Activated T-cell treated with anti-CD3 and anti-CD28 coated beads for 48 hours (primary cell): ENCODE data around the gene EXO1.
"Not testable (repeated sequence)": the region's sequence is repeated elsewhere in the genome, so short reads cannot be mapped to it uniquely, and the experiment has no call there.

ENCODE experiments used
- DNase-seq: peaks from one replicate; pipeline ENCODE4 v3.0.0-alpha.2; 2020; ENCODE audit warnings: low read depth

Gene EXO1

DNA sequence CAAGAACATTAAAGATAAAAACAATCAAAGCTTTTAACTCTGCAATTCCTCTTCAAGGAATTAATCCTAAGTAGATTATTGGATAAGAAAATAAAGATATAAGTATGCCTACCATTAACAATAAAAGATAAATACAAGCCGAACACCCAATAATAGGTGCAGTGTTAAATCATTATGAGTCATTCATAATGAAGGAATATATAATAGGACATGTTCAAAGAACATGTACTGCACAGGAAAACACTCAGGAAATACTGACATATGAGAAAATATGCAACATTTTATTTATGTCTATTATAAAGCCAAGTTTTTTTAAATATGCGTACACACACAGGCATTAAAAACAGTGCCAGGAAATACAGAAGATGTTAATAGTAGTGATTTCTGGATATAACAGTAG is 11.1 kb upstream of the EXO1 start:
- DNase-seq = no peak

DNA sequence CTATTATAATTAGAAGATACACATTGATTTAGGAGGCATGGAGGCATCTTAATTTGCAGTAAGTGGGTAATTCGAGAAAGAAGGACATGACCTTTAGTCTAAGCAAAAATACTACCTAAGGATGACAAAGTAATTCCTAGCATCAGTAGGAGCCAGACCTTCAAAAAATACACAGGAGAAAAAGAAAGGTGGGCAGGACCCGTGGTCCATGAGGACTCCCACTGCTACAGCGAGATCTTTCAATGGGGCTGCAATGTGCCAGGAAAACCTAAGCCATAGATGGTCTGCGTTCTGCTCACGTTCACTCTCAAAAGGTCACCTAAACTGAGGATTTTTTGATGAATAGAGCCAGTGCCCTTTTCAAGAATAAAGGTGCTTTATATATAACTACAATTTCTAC is 10.6 kb upstream of the EXO1 start:
- DNase-seq = no peak

GRCh38 chr1:241837901-241838300 is 10.1 kb upstream of the EXO1 start:
- DNase-seq = no peak

DNA sequence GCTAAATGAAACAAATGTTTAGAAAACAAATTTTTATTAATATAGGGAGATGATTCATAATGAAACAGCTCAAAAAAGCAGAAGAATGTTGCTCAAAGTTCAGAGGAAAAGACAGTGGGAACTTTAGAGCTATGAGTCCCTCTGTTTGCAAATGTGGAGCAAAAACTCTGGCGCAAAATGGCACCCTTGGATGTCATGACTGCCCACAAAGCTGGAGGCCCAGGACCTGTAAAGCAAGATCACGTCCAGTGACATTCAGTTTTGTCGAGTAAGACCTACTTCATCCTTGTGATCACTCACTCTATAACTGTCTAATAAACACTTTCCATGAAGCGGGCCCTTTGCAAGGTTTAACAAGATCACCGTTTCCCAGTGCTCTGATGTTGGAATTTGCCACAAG is 9.1 kb upstream of the EXO1 start:
- no peak for DNase-seq

- DNase-seq = no peak
These were observed 8.5 kb upstream of the EXO1 start for GRCh38 chr1:241839369-241839979.

- DNase-seq = no peak
These were observed 7.8 kb upstream of the EXO1 start for GRCh38 chr1:241840164-241840563.

GRCh38 chr1:241841691-241842090 is 6.3 kb upstream of the EXO1 start:
- no peak for DNase-seq

GRCh38 chr1:241842565-241842964 is 5.4 kb upstream of the EXO1 start:
- DNase-seq = no peak

DNA sequence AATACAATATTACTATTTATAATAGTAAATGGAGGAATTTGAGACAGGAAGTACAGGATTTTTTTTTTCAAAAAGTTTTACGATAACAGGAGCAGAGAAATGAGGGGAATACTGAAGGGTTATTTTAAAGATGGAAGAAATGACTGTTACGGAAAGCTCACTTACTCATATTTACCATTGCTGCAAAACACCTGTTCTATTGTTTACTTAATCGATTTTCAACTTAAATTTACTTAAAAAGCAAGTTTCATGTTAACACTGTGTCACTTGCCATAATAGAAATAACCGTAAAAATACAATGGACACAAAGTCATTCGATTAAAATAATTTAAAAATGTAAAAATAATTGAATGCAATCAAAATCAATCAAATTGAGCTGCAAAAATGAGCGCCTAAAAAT is 3.4 kb upstream of the EXO1 start:
- no peak for DNase-seq

GRCh38 chr1:241846375-241846774 is 1.6 kb upstream of the EXO1 start:
- DNase-seq = no peak

GRCh38 chr1:241846862-241847539 is 1.0 kb upstream of the EXO1 start:
- no peak for DNase-seq

DNA sequence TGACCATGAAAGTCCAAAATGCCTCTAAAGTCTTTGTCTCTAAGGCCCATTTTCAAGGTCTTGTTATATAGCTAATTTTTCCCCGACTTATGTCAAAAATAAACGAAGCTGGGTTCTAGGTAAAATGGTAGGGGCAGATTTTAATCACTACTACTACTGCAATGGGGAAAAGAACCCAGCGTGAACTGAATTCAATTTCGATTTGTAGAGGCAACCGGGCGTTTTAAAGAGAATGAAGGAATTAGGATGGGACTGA is 536 bp upstream of the EXO1 start:
- DNase-seq = no peak

DNA sequence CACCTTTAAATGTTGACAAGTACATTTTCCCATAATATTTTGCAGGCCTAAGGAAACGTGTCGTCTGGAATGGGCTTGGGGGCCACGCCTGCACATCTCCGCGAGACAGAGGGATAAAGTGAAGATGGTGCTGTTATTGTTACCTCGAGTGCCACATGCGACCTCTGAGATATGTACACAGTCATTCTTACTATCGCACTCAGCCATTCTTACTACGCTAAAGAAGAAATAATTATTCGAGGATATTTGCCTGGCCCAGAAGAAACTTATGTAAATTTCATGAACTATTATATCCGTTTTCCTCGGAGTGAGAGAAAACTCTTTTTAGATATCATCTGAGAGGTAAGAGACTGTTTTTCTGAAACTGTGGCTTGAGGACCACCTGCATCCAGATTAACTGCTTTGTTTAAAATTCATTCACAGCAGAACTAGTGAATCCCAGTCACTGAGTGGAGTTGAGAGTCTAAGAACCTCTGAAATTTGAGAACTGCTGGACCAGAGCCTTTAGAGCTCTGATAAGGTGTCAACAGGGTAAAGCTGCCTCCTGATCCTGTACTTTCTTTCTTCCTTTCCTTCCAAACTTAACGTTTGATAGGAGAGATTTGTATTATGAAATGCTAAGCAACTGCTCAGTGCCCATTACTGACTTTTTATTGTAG is 811 bp downstream of the EXO1 start:
- DNase-seq = no peak

DNA sequence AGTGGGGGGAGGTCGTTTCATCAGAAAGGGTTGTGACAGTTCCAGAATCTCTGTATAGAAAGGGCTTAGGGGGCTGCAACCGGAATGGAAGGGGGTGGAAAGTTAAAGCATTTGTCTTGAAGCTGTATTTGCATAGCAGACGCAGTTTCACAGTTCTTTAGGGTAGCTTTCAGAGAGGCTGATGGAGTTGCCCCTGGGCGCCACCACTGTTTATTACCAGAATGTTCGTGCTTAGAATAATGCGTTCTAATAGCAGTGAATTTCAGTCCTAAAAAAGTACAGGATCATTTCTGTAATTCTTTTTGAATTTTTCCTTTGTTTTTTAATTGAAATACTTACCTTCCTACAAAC is 1.3 kb downstream of the EXO1 start:
- no peak for DNase-seq

DNA sequence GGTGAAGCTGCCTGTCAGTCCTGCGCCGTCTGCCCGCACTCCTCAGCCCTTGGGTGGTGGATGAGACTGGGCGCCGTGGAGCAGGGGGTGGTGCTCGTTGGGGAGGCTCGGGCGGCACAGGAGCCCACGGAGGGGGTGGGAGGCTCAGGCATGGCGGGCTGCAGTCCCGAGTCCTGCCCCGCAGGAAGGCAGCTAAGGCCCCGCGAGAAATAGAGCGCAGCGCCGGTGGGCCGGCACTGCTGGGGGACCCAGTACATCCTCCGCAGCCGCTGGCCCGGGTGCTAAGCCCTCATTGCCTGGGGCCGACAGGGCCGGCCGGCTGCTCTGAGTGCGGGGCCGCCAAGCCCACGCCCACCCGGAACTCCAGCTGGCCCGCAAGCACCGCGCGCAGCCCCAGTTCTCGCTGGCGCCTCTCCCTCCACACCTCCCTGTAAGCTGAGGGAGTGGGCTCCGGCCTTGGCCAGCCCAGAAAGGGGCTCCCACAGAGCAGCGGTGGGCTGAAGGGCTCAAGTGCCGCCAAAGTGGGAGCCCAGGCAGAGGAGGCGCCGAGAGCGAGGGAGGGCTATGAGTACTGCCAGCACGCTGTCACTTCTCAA is 7.6 kb downstream of the EXO1 start:
- DNase-seq = not testable (repeated sequence)

DNA sequence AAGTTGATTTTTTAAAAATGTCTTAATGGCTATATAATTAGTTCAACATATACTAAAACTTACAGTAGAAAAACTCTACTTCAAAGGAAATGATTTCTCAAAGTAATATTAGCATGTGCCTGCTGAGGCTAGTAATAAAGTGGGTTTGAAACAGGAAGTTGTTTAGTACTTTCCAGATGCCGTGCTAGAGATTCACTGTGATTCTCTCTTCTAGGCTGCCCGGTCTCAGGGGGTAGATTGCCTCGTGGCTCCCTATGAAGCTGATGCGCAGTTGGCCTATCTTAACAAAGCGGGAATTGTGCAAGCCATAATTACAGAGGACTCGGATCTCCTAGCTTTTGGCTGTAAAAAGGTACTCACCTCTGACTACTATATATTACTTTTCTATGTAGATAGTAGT is 9.1 kb downstream of the EXO1 start:
- no peak for DNase-seq

- no peak for DNase-seq
These were observed 12.9 kb downstream of the EXO1 start for GRCh38 chr1:241860922-241861321.

DNA sequence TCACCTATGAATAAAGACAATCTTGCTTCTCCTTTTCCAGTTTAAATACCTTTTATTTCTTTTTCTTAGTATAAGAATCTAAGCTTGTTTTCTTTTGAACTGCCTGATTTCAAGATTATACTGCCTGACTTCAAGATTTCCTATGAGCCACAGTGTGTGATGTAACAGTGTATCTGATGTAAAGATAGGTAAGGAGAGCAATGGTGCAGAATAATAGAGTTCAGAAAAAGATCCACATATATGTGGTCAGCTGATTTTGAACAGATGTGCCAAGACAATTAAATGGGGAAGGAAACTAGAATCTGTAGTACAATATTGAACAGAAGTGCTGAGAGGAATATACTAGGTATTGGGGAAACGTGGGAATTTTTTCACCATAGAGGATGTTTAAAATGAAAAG is 21.0 kb downstream of the EXO1 start:
- no peak for DNase-seq

DNA sequence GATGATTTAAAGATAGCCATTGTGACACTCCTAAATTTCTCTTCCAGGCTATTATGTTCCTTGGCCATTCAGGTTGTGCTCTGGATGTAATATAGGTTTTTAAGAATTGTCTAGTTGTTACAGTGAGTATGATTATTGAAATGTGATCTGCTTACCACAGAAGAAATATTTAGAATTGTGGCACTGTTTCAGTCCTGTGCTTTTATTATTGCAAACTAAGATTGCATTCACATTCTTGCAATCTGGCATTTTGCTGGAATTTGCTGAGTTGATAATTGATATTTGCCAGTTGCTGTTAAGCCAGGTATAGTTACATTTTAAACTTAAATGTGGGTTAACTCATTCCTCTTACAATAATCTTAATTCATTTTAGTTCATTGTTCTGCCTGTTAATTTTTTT is 22.3 kb downstream of the EXO1 start:
- no peak for DNase-seq

DNA sequence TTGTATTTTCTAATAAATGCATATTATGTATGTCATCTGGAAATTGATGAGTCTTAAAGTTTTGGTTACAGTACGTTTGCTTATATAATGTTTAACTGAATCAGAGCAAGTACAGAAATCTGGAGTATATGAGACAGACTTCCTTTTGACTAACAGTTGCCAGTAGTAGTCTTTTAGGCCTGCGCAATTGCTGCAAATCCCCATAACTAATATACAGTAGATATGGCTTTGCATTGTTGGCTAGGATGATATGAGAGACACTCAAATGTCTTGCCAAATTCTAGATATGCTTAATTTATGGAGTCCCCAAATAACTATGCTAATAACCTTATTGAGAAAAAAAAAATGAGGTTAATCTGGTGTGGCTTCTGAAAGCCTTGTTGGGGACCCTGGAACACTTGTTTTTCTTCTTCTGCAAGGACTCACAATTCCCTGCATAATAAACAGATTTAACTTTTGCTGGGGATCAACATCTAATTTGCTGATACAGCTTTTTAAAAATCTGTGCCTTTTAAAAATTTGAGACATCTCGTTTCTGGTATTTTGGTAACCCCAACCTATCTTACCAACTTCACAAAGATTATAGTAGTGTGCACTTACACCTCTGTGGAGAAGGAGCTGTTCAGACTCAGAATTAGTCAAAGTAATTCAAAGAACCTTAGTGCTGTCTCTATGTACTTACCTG is 22.9 kb downstream of the EXO1 start:
- no peak for DNase-seq

GRCh38 chr1:241881440-241881839 is 33.4 kb downstream of the EXO1 start:
- no peak for DNase-seq

DNA sequence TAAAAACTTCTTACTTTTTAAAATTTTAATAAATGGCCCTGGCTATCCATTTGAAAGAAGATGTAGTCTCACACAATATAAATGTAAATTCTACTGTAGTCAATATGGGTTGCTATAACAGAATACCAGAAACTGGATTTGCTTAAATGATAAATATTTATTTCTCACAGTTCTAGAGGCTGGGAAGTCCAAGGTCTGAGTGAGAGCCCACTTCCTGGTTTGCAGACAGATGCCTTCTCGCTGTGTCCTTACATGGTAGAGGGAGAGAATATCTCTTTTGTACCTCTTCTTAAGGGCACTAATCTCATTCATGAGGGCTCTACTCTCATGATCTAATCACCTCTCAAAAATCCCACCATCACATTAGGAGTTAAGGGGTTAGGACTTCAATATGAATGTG is 35.2 kb downstream of the EXO1 start:
- no peak for DNase-seq

DNA sequence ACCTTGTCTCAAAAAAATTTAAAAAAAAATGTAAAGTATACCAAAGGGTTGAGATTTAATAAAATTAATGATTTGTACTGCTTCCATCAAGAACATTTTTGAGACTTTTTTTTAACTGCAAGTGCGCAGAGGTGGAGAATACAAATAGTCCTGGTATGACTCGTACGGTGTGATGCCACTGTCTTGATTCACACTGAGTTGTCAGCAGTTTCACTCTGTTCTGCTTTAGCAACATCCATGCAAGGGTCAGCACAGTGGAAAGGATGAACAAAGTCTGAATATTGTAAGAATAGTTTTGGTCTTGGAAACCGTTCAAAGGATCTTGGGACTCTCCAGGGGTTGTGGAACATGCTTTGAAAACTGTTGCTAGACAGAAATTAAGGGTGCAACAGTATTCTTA is 40.2 kb downstream of the EXO1 start:
- no peak for DNase-seq
